OCI-LY7 (cell line): Measurements from ENCODE around the gene C20orf204.

Source experiments
- CTCF ChIP-seq: fragments of 200-600 bp; sonication (generic); conservative IDR thresholded peaks from 2 replicates; pipeline ENCODE4 v1.5.1; 2014; ENCODE audit warnings: mild to moderate bottlenecking, antibody characterized with exemption, low read length, moderate library complexity, mixed read lengths
- EZH2phosphoT487 ChIP-seq: fragments of 200-600 bp; sonication (generic); IDR thresholded peaks from 2 replicates; pipeline ENCODE4 v1.6.1; 2018; ENCODE audit warnings: low read depth, borderline replicate concordance, mild to moderate bottlenecking, mixed run types, antibody characterized with exemption, low read length, moderate library complexity, mixed read lengths

DNA sequence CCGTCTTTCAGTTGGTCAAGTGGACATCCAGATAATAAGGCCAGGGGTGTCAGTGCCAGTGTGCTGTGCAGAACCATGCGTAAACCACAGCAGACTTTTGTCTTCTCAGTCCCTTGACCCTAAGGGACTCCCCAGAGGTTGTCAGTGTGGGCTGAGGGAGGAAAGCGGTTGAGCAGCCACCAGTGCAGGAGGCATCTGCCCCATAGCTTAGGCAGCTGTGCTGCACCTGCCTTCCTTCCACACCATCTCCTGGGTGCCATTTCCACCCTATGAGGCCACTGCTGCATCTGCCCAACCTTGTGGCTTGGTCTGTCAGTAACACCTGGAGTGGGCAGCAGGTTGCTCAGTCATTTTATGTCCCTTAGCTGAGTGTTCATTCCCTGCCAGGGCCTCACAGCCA, 29.1 kb upstream of the C20orf204 start:
- TF ChIP-seq CTCF (no peak), EZH2phosphoT487 (no peak)
